ENCODE results near the gene CACNA1C. TPM values are rescaled to one million over a fixed set of nuclear protein-coding genes. Genes with fewer than 3 reads are reported as not detected.
A peak's percentile ranks its signal among the peaks of the same experiment; 100 is the strongest.

CACNA1C gene
- polyA plus RNA-seq, 1 of the 3 experiments (the other 2 are of a cell fraction): 1.5 TPM

- 38% methylated on average over 10 of the region's 12 CpGs for WGBS (ENCODE audit: low lambda C conversion rate)
- TF ChIP-seq MXI1 (IDR thresholded peaks at IDR 0.05; ENCODE audit: low read depth, low read length) (no peak), SIN3A (IDR thresholded peaks at IDR 0.05; ENCODE audit: borderline replicate concordance, low read depth, low read length) (peak; percentile 73; the same call in 1 of the 2 replicates), GATA2 (CRISPR knock-in tag; IDR thresholded peaks at IDR 0.05) (no peak), RCOR1 (IDR thresholded peaks at IDR 0.05; ENCODE audit: low read length) (no peak), RAD21 (IDR thresholded peaks at IDR 0.05; ENCODE audit: low read length) (no peak), REST (IDR thresholded peaks at IDR 0.05; ENCODE audit: low read depth, low read length) (no peak), TEAD4 (IDR thresholded peaks at IDR 0.05; ENCODE audit: borderline replicate concordance, insufficient read depth) (no peak), MEF2A (IDR thresholded peaks at IDR 0.05; ENCODE audit: borderline replicate concordance, low read depth) (no peak), FOSL2 (IDR thresholded peaks at IDR 0.05; ENCODE audit: borderline replicate concordance, low read depth) (peak; percentile 94), NFIC (IDR thresholded peaks at IDR 0.05; ENCODE audit: borderline replicate concordance) (peak; percentile 45; the same call in 1 of the 2 replicates), EZH2phosphoT487 (IDR thresholded peaks at IDR 0.05; ENCODE audit: borderline replicate concordance, low read depth) (no peak), IRF3 (IDR thresholded peaks at IDR 0.05; ENCODE audit: low read depth, low read length) (no peak), FOXJ3 (CRISPR knock-in tag; IDR thresholded peaks at IDR 0.05) (no peak), TAF1 (IDR thresholded peaks at IDR 0.05; ENCODE audit: borderline replicate concordance, low read depth, low read length) (0 out of 2 replicates have a peak, but pooled peaks have one; percentile 23), CHD2 (IDR thresholded peaks at IDR 0.05; ENCODE audit: low read length, partially characterized antibody) (no peak), TCF12 (IDR thresholded peaks at IDR 0.05) (peak; percentile 95), ELF1 (IDR thresholded peaks at IDR 0.05) (no peak), EP300 (IDR thresholded peaks at IDR 0.05; ENCODE audit: borderline replicate concordance in 1 of 2, low read depth in 1 of 2, low read length in 1 of 2) (peak in 1 of 2 experiments; percentile 64; a peak in 1 of 4 replicates), NRF1 (IDR thresholded peaks at IDR 0.05; ENCODE audit: low read depth, low read length) (no peak), MAX (IDR thresholded peaks at IDR 0.05; ENCODE audit: low read depth) (peak; percentile 57), JUND (IDR thresholded peaks at IDR 0.05) (peak; percentile 87), YY1 (IDR thresholded peaks at IDR 0.05; ENCODE audit: low read depth) (no peak)
- TF ChIP-seq, protein P1, sequence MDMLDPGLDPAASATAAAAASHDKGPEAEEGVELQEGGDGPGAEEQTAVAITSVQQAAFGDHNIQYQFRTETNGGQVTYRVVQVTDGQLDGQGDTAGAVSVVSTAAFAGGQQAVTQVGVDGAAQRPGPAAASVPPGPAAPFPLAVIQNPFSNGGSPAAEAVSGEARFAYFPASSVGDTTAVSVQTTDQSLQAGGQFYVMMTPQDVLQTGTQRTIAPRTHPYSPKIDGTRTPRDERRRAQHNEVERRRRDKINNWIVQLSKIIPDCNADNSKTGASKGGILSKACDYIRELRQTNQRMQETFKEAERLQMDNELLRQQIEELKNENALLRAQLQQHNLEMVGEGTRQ (IDR thresholded peaks at IDR 0.05; ENCODE audit: borderline replicate concordance, low read depth, low read length): no peak
- TF ChIP-seq, protein P2, sequence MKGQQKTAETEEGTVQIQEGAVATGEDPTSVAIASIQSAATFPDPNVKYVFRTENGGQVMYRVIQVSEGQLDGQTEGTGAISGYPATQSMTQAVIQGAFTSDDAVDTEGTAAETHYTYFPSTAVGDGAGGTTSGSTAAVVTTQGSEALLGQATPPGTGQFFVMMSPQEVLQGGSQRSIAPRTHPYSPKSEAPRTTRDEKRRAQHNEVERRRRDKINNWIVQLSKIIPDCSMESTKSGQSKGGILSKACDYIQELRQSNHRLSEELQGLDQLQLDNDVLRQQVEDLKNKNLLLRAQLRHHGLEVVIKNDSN (IDR thresholded peaks at IDR 0.05; ENCODE audit: borderline replicate concordance, low read depth): peak; percentile 43; the same call in 1 of the 2 replicates
- TF ChIP-seq, protein P3, sequence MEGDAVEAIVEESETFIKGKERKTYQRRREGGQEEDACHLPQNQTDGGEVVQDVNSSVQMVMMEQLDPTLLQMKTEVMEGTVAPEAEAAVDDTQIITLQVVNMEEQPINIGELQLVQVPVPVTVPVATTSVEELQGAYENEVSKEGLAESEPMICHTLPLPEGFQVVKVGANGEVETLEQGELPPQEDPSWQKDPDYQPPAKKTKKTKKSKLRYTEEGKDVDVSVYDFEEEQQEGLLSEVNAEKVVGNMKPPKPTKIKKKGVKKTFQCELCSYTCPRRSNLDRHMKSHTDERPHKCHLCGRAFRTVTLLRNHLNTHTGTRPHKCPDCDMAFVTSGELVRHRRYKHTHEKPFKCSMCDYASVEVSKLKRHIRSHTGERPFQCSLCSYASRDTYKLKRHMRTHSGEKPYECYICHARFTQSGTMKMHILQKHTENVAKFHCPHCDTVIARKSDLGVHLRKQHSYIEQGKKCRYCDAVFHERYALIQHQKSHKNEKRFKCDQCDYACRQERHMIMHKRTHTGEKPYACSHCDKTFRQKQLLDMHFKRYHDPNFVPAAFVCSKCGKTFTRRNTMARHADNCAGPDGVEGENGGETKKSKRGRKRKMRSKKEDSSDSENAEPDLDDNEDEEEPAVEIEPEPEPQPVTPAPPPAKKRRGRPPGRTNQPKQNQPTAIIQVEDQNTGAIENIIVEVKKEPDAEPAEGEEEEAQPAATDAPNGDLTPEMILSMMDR (IDR thresholded peaks at IDR 0.05): no peak
Measured at GRCh38 chr12:2613326-2614073, 560.7 kb downstream of the CACNA1C start.

More at GRCh38 chr12:2613326-2614073, 560.7 kb downstream of the CACNA1C start:
- peaks cover 0 to 5% of the 10 kb centered on the region in 2 experiments; a peak in 1 of 4 replicates for H3K4me1 ChIP-seq (ENCODE audit: control insufficient read depth in 1 of 2, insufficient read depth in 2 of 2, low read depth in 1 of 2, low read length in 1 of 2)
- no peak overlapping the region for H3K9ac ChIP-seq
- peak overlapping the region in 1 of 2 experiments; percentile 84; a peak in 2 of 4 replicates for H3K27ac ChIP-seq (ENCODE audit: low read depth in 2 of 2, low read length in 1 of 2)
- H3K79me2 ChIP-seq (ENCODE audit: insufficient read depth): no peaks in the 10 kb centered on the region
- peaks cover 0 to under 1% of the 10 kb centered on the region in 2 experiments for H3K36me3 ChIP-seq (replicated peaks in 1 of 2; ENCODE audit: control insufficient read depth in 1 of 2, insufficient read depth in 2 of 2, low read length in 1 of 2)
- H3K9me2 ChIP-seq: no peaks in the 10 kb centered on the region
- CTCF ChIA-PET: no interaction called here
- H3K4me3 ChIP-seq (ENCODE audit: low read depth in 2 of 2, low read length in 1 of 2): no peak overlapping the region
- H3K9me3 ChIP-seq: no peaks in the 10 kb centered on the region
- H2AFZ ChIP-seq (ENCODE audit: low read depth): no peak overlapping the region
- POLR2A ChIA-PET: no interaction called here
- DNase-seq: no peak
- H3K27me3 ChIP-seq (ENCODE audit: insufficient read depth): no peaks in the 10 kb centered on the region
- H3F3A ChIP-seq (replicated peaks; ENCODE audit: insufficient read depth): peaks cover 16% of the 10 kb centered on the region
- H4K20me1 ChIP-seq (ENCODE audit: insufficient read depth): no peaks in the 10 kb centered on the region
- H3K4me2 ChIP-seq: peak overlapping the region; percentile 49; the same call in 1 of the 2 replicates
